Measurements from ENCODE around the gene LPGAT1. TPM values are rescaled to one million over a fixed set of nuclear protein-coding genes. Genes with fewer than 3 reads are reported as not detected.

The LPGAT1 gene
- total and polyA plus RNA-seq, 2 of the 13 experiments (the other 11 are each of a cell fraction or from before 2014, with no cell fraction given) = 12.1 to 48.3 TPM

DNA sequence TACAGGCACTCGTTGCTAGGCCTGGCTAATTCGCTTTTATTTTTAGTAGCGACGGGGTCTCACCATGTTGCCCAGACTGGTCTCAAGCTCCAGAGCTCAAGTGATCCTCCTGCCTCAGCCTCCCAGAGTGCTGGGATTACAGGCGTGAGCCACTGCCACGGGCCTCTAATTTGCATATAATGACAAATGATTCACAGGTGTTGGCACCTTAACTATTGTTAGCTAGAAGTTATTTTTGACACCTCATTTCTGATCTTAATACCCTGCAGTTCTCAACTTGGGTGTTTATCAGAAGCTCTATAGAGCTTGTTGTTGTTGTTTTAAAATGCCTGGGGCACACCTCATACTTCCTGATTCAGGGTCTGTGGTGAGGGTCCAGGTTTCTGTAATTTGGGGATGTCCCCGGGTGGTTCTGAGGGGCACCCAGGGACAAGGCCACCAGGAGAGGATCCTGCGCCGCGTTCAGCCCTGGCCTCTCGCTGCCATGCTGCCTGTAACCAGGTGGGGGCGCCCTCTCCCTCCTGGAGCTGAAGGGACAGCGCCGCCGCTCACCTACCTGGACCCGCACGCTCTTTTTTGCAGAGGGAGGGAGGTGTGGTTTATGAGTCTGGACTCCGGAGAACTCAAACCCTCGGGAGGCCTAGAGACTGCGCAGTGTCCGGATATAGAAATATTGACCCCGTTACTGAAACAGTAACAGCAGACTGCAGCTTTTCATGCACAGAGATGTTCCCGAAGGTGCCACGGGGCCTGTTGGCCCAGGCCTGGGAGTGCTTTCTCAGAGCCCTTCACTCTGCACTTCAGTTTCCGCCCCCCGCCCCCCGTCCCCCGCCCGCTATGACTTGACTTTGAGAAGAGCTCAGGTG is 132.2 kb downstream of the LPGAT1 start (continued):
- TF ChIP-seq ZBTB46 (CRISPR knock-in tag; IDR thresholded peaks at IDR 0.05; ENCODE audit: borderline replicate concordance) = no peak
- TF ChIP-seq JUN (CRISPR knock-in tag; IDR thresholded peaks at IDR 0.05) = no peak
- TF ChIP-seq ZNF7 (CRISPR knock-in tag; IDR thresholded peaks at IDR 0.05) = no peak
- TF ChIP-seq HMG20B (CRISPR knock-in tag; conservative IDR thresholded peaks at IDR 0.05) = 0 out of 2 replicates have a peak, but pooled peaks have one; percentile 34
- peak; percentile 65; the same call in 1 of the 2 replicates for TF ChIP-seq MYC (CRISPR knock-in tag; IDR thresholded peaks at IDR 0.05; ENCODE audit: borderline replicate concordance)
- no peak for TF ChIP-seq ZNF343 (CRISPR knock-in tag; IDR thresholded peaks at IDR 0.05)
- no peak for TF ChIP-seq ZEB1 (IDR thresholded peaks at IDR 0.05; ENCODE audit: insufficient replicate concordance, low read depth)
- TF ChIP-seq NR2F1 (CRISPR knock-in tag; IDR thresholded peaks at IDR 0.05) = no peak
- 0 out of 2 replicates have a peak, but pooled peaks have one; percentile 39 for TF ChIP-seq SMAD3 (CRISPR knock-in tag; IDR thresholded peaks at IDR 0.05)
- TF ChIP-seq, protein P1, sequence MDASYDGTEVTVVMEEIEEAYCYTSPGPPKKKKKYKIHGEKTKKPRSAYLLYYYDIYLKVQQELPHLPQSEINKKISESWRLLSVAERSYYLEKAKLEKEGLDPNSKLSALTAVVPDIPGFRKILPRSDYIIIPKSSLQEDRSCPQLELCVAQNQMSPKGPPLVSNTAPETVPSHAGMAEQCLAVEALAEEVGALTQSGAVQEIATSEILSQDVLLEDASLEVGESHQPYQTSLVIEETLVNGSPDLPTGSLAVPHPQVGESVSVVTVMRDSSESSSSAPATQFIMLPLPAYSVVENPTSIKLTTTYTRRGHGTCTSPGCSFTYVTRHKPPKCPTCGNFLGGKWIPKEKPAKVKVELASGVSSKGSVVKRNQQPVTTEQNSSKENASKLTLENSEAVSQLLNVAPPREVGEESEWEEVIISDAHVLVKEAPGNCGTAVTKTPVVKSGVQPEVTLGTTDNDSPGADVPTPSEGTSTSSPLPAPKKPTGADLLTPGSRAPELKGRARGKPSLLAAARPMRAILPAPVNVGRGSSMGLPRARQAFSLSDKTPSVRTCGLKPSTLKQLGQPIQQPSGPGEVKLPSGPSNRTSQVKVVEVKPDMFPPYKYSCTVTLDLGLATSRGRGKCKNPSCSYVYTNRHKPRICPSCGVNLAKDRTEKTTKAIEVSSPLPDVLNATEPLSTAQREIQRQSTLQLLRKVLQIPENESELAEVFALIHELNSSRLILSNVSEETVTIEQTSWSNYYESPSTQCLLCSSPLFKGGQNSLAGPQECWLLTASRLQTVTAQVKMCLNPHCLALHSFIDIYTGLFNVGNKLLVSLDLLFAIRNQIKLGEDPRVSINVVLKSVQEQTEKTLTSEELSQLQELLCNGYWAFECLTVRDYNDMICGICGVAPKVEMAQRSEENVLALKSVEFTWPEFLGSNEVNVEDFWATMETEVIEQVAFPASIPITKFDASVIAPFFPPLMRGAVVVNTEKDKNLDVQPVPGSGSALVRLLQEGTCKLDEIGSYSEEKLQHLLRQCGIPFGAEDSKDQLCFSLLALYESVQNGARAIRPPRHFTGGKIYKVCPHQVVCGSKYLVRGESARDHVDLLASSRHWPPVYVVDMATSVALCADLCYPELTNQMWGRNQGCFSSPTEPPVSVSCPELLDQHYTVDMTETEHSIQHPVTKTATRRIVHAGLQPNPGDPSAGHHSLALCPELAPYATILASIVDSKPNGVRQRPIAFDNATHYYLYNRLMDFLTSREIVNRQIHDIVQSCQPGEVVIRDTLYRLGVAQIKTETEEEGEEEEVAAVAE (CRISPR knock-in tag; IDR thresholded peaks at IDR 0.05; ENCODE audit: borderline replicate concordance) = 0 out of 2 replicates have a peak, but pooled peaks have one; percentile 30
- TF ChIP-seq ZBTB33 (CRISPR knock-in tag; IDR thresholded peaks at IDR 0.05) = no peak
- TF ChIP-seq, protein P2, sequence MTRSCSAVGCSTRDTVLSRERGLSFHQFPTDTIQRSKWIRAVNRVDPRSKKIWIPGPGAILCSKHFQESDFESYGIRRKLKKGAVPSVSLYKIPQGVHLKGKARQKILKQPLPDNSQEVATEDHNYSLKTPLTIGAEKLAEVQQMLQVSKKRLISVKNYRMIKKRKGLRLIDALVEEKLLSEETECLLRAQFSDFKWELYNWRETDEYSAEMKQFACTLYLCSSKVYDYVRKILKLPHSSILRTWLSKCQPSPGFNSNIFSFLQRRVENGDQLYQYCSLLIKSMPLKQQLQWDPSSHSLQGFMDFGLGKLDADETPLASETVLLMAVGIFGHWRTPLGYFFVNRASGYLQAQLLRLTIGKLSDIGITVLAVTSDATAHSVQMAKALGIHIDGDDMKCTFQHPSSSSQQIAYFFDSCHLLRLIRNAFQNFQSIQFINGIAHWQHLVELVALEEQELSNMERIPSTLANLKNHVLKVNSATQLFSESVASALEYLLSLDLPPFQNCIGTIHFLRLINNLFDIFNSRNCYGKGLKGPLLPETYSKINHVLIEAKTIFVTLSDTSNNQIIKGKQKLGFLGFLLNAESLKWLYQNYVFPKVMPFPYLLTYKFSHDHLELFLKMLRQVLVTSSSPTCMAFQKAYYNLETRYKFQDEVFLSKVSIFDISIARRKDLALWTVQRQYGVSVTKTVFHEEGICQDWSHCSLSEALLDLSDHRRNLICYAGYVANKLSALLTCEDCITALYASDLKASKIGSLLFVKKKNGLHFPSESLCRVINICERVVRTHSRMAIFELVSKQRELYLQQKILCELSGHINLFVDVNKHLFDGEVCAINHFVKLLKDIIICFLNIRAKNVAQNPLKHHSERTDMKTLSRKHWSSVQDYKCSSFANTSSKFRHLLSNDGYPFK (CRISPR knock-in tag; IDR thresholded peaks at IDR 0.05; ENCODE audit: borderline replicate concordance) = no peak
- TF ChIP-seq ZNF720 (CRISPR knock-in tag; IDR thresholded peaks at IDR 0.05) = no peak
- TF ChIP-seq RXRA (CRISPR knock-in tag; IDR thresholded peaks at IDR 0.05) = peak; percentile 80

Measured in HepG2 (cell line).